HepG2 (cell line): ENCODE results near the gene YY1. TPM values are rescaled to one million over a fixed set of nuclear protein-coding genes. Genes with fewer than 3 reads are reported as not detected.

Source experiments
- CBX5 ChIP-seq: sonication (generic); formaldehyde crosslinking; IDR thresholded peaks from 2 replicates; pipeline ENCODE4 v1.4.0; 2020; ENCODE audit warnings: missing genetic modification reagents, borderline replicate concordance
- GPN1 ChIP-seq: sonication (generic); formaldehyde crosslinking; IDR thresholded peaks from 2 replicates; pipeline ENCODE4 v1.5.1; 2020; ENCODE audit warnings: missing genetic modification reagents, borderline replicate concordance
- NFKB2 ChIP-seq: sonication (generic); formaldehyde crosslinking; IDR thresholded peaks from 2 replicates; pipeline ENCODE4 v1.4.0; 2020; ENCODE audit warnings: missing genetic modification reagents, borderline replicate concordance
- RBAK ChIP-seq: sonication (generic); formaldehyde crosslinking; IDR thresholded peaks from 2 replicates; pipeline ENCODE4 v1.5.1; 2020; ENCODE audit warnings: mild to moderate bottlenecking, missing genetic modification reagents
- ZBTB7A ChIP-seq: sonication (generic); formaldehyde crosslinking; IDR thresholded peaks from 2 replicates; pipeline ENCODE4 v1.8.0; 2022; ENCODE audit warnings: mild to moderate bottlenecking, missing genetic modification reagents
- ZNF121 ChIP-seq: sonication (generic); formaldehyde crosslinking; IDR thresholded peaks from 2 replicates; pipeline ENCODE4 v1.5.0; 2020; ENCODE audit warnings: mild to moderate bottlenecking, missing genetic modification reagents
- ZNF446 ChIP-seq: sonication (generic); formaldehyde crosslinking; IDR thresholded peaks from 2 replicates; pipeline ENCODE4 v1.5.0; 2020; ENCODE audit warnings: mild to moderate bottlenecking, missing genetic modification reagents
- ZNF672 ChIP-seq: sonication (generic); formaldehyde crosslinking; IDR thresholded peaks from 2 replicates; pipeline ENCODE4 v1.8.1; 2022; ENCODE audit warnings: missing genetic modification reagents
- ZNF761 ChIP-seq: sonication (generic); formaldehyde crosslinking; conservative IDR thresholded peaks from 2 replicates; pipeline ENCODE4 v1.4.0; 2020; ENCODE audit warnings: mild to moderate bottlenecking, missing genetic modification reagents
- ZNF772 ChIP-seq: sonication (generic); formaldehyde crosslinking; IDR thresholded peaks from 2 replicates; pipeline ENCODE4 v1.5.0; 2020; ENCODE audit warnings: mild to moderate bottlenecking, missing genetic modification reagents
- polyA plus RNA-seq, 8 experiments: library from polyadenylated mRNA; depleted of rRNA in 3 of 8; stranded (reverse) in 7 of 8; unstranded in 1 of 8; fragments of >200 nt; fragmentation: Illumina TruSeq in 4 of 8; extraction: Trizol in 4 of 8; gene quantifications; 2 replicates each; pipeline versions ENCODE4 v1.2.1 to v1.2.3, GENCODE V29; 2011 to 2016; ENCODE audit warnings: low read depth in 4 of 8, missing spikeins in 1 of 8, mixed read lengths in 1 of 8; ENCODE audit not compliant: insufficient read depth in 1 of 8
- total RNA-seq, 5 experiments: library from RNA; depleted of rRNA; stranded (reverse); fragments of >200 nt; fragmentation: Illumina TruSeq; extraction: Trizol; gene quantifications; 2 replicates each; pipeline ENCODE4 v1.2.3, GENCODE V29; 2016; ENCODE audit warnings: low read depth in 1 of 5
- TF ChIP-seq, protein P1 (sequence below): sonication (generic); formaldehyde crosslinking; IDR thresholded peaks from 2 replicates; pipeline ENCODE4 v1.4.0; 2020; ENCODE audit warnings: missing genetic modification reagents
- TF ChIP-seq, protein P2 (sequence below): sonication (generic); formaldehyde crosslinking; IDR thresholded peaks from 2 replicates; pipeline ENCODE4 v1.4.0; 2020; ENCODE audit warnings: missing genetic modification reagents
- TF ChIP-seq, protein P3 (sequence below): sonication (generic); formaldehyde crosslinking; IDR thresholded peaks from 2 replicates; pipeline ENCODE4 v1.5.1; 2020; ENCODE audit warnings: missing genetic modification reagents, mild to moderate bottlenecking, borderline replicate concordance
- TF ChIP-seq, protein P4 (sequence below): sonication (generic); formaldehyde crosslinking; IDR thresholded peaks from 2 replicates; pipeline ENCODE4 v1.4.0; 2020; ENCODE audit warnings: mild to moderate bottlenecking, missing genetic modification reagents
- TF ChIP-seq, protein P5 (sequence below): IDR thresholded peaks from 2 replicates; pipeline ENCODE4 v1.6.1; 2016; ENCODE audit warnings: missing genetic modification reagents, missing compliant biosample characterization

YY1 gene
- total and polyA plus RNA-seq, 2 of the 13 experiments (the other 11 are each of a cell fraction or from before 2014, with no cell fraction given): 29.4 to 68.1 TPM

DNA sequence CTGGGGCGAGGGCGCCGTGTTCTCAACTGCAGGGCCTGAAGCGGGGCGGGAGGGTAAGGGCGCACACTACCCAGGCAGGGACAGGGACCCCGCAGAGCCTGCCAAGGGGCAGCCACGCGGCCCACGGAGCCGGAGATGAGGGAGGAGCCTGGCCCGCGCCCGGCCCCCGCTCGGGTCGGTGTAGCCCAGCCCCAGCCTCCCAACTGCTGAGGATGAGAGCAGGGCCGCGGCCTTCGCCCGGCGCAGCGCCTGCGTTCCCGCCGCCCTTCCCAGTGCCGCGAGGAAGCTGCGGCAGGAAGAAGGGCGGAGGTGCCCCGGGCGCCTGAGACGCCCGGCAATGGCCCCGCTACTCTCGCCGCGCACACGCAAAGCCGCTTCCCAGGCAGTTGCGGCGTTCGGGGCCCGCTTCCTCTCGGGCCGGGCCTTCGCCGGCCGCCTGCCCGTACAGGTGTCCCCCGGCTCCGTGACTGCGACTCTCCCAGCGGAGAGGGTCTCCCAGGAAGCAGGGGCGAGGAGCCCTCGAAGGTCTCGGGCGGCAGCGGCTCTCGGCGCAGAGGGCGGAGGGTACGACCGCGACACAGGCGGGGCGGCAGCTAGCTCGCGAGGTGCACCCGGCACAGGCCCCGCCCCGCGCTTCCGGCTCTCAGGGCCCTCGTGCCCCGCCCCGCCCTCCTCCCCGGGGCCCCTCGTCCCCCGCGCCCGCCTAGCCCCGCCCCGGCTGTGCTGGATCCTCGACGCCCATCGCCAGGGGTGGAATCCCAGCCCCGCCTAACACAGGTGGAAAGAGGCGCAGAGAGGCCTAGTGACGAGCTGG is 24.8 kb upstream of the YY1 start (continued):
- TF ChIP-seq, protein P1, sequence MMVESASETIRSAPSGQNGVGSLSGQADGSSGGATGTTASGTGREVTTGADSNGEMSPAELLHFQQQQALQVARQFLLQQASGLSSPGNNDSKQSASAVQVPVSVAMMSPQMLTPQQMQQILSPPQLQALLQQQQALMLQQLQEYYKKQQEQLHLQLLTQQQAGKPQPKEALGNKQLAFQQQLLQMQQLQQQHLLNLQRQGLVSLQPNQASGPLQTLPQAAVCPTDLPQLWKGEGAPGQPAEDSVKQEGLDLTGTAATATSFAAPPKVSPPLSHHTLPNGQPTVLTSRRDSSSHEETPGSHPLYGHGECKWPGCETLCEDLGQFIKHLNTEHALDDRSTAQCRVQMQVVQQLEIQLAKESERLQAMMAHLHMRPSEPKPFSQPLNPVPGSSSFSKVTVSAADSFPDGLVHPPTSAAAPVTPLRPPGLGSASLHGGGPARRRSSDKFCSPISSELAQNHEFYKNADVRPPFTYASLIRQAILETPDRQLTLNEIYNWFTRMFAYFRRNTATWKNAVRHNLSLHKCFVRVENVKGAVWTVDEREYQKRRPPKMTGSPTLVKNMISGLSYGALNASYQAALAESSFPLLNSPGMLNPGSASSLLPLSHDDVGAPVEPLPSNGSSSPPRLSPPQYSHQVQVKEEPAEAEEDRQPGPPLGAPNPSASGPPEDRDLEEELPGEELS (CRISPR knock-in tag): peak; percentile 35; the same call in 1 of the 2 replicates
- TF ChIP-seq, protein P2, sequence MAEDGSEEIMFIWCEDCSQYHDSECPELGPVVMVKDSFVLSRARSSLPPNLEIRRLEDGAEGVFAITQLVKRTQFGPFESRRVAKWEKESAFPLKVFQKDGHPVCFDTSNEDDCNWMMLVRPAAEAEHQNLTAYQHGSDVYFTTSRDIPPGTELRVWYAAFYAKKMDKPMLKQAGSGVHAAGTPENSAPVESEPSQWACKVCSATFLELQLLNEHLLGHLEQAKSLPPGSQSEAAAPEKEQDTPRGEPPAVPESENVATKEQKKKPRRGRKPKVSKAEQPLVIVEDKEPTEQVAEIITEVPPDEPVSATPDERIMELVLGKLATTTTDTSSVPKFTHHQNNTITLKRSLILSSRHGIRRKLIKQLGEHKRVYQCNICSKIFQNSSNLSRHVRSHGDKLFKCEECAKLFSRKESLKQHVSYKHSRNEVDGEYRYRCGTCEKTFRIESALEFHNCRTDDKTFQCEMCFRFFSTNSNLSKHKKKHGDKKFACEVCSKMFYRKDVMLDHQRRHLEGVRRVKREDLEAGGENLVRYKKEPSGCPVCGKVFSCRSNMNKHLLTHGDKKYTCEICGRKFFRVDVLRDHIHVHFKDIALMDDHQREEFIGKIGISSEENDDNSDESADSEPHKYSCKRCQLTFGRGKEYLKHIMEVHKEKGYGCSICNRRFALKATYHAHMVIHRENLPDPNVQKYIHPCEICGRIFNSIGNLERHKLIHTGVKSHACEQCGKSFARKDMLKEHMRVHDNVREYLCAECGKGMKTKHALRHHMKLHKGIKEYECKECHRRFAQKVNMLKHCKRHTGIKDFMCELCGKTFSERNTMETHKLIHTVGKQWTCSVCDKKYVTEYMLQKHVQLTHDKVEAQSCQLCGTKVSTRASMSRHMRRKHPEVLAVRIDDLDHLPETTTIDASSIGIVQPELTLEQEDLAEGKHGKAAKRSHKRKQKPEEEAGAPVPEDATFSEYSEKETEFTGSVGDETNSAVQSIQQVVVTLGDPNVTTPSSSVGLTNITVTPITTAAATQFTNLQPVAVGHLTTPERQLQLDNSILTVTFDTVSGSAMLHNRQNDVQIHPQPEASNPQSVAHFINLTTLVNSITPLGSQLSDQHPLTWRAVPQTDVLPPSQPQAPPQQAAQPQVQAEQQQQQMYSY (CRISPR knock-in tag): peak; percentile 68; the same call in 1 of the 2 replicates
- no peak for TF ChIP-seq ZNF121 (CRISPR knock-in tag)
- TF ChIP-seq ZBTB7A: 0 out of 2 replicates have a peak, but pooled peaks have one; percentile 31
- TF ChIP-seq ZNF761 (CRISPR knock-in tag): 0 out of 2 replicates have a peak, but pooled peaks have one; percentile 73
- TF ChIP-seq, protein P3, sequence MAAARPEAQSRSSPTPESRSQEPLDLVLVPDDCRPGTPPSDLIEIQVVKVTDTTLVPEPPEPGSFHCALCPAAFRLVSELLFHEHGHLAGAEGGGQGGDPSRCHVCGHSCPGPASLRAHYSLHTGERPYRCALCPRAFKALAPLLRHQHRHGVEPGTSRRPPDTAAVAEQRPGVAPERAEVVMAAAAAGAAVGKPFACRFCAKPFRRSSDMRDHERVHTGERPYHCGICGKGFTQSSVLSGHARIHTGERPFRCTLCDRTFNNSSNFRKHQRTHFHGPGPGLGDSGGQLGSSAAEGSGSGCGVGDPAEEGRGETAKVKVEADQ (CRISPR knock-in tag): peak; percentile 66; the same call in 1 of the 2 replicates
- 0 out of 2 replicates have a peak, but pooled peaks have one; percentile 64 for TF ChIP-seq CBX5
- TF ChIP-seq ZNF672 (CRISPR knock-in tag): no peak
- TF ChIP-seq ZNF772 (CRISPR knock-in tag): peak; percentile 25; the same call in 1 of the 2 replicates
- TF ChIP-seq, protein P4, sequence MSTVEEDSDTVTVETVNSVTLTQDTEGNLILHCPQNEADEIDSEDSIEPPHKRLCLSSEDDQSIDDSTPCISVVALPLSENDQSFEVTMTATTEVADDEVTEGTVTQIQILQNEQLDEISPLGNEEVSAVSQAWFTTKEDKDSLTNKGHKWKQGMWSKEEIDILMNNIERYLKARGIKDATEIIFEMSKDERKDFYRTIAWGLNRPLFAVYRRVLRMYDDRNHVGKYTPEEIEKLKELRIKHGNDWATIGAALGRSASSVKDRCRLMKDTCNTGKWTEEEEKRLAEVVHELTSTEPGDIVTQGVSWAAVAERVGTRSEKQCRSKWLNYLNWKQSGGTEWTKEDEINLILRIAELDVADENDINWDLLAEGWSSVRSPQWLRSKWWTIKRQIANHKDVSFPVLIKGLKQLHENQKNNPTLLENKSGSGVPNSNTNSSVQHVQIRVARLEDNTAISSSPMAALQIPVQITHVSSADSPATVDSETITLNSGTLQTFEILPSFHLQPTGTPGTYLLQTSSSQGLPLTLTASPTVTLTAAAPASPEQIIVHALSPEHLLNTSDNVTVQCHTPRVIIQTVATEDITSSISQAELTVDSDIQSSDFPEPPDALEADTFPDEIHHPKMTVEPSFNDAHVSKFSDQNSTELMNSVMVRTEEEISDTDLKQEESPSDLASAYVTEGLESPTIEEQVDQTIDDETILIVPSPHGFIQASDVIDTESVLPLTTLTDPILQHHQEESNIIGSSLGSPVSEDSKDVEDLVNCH (CRISPR knock-in tag): no peak
- TF ChIP-seq ZNF446 (CRISPR knock-in tag): no peak
- TF ChIP-seq, protein P5, sequence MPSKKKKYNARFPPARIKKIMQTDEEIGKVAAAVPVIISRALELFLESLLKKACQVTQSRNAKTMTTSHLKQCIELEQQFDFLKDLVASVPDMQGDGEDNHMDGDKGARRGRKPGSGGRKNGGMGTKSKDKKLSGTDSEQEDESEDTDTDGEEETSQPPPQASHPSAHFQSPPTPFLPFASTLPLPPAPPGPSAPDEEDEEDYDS (CRISPR knock-in tag): no peak; the same call in 1 of the 2 replicates
- no peak for TF ChIP-seq GPN1
- no peak for TF ChIP-seq RBAK (CRISPR knock-in tag)
- peak; percentile 89; the same call in 1 of the 2 replicates for TF ChIP-seq NFKB2 (CRISPR knock-in tag)
